ENCODE data around the gene MAGI1. TPM values are rescaled to one million over a fixed set of nuclear protein-coding genes. Genes with fewer than 3 reads are reported as not detected.

Gene MAGI1
- total and polyA plus RNA-seq, 2 donors (not counting 1 experiment from before 2014, with no cell fraction given) = 0.10 to 0.22 TPM

GRCh38 chr3:65635657-65636056 lies 403.1 kb downstream of the MAGI1 start:
- no peak for ATAC-seq (ENCODE audit: low read depth)
- WGBS (ENCODE audit: insufficient coverage) = 67% methylated on average over 1 of the region's 2 CpGs
- CTCF ChIA-PET = no interaction called here

GRCh38 chr3:65633018-65633638 lies 405.6 kb downstream of the MAGI1 start:
- CTCF ChIA-PET = no interaction called here

More at GRCh38 chr3:65635657-65636056, 403.1 kb downstream of the MAGI1 start:
- no peaks in the 10 kb centered on the region for H3K4me1 Mint-ChIP-seq
- POLR2A ChIA-PET = no interaction called here
- Histone ChIP-seq H3K9ac (ENCODE audit: low read length) (no peak overlapping the region), H3K4me2 (replicated peaks; ENCODE audit: low read depth, low read length, poor library complexity, severe bottlenecking) (no peak overlapping the region), H3K4me3 (ENCODE audit: control extremely low read depth in 1 of 5, extremely low read depth in 1 of 5, insufficient read depth in 1 of 5, low read depth in 2 of 5, low read length in 4 of 5) (no peak overlapping the region), H3K36me3 (replicated peaks in 1 of 2; ENCODE audit: control extremely low read depth in 1 of 2, control insufficient read depth in 1 of 2, extremely low read depth in 1 of 2, insufficient read depth in 2 of 2, low read length in 1 of 2) (no peaks in the 10 kb centered on the region), H3K79me2 (ENCODE audit: control insufficient read depth, insufficient read depth, low read length) (no peaks in the 10 kb centered on the region), H3K4me1 (ENCODE audit: control insufficient read depth in 2 of 2, insufficient read depth in 2 of 2, low read length in 2 of 2) (no peaks in the 10 kb centered on the region), H4K20me1 (ENCODE audit: control insufficient read depth, insufficient read depth, low read length, poor library complexity, severe bottlenecking) (no peaks in the 10 kb centered on the region), H3K9me3 (ENCODE audit: control extremely low read depth in 1 of 3, control insufficient read depth in 2 of 3, insufficient read depth in 1 of 3, low read length in 2 of 3) (no peaks in the 10 kb centered on the region), H3K27me3 (replicated peaks in 1 of 4; ENCODE audit: control extremely low read depth in 1 of 4, control insufficient read depth in 3 of 4, insufficient read depth in 4 of 4, low read length in 3 of 4) (no peaks in the 10 kb centered on the region), H2AFZ (ENCODE audit: insufficient read depth, low read depth, low read length, poor library complexity, severe bottlenecking) (no peak overlapping the region), H3K27ac (ENCODE audit: low read length in 2 of 2) (no peak overlapping the region)
- no peak for TF ChIP-seq EZH2 (IDR thresholded peaks at IDR 0.05; ENCODE audit: borderline replicate concordance, insufficient read depth, low read depth, low read length, poor library complexity, severe bottlenecking)
- TF ChIP-seq CTCF (IDR thresholded peaks at IDR 0.05) = no peak
- H3K4me3 Mint-ChIP-seq = no peak overlapping the region
- H3K27me3 Mint-ChIP-seq = no peaks in the 10 kb centered on the region
- DNase-seq = no peak
- intact Hi-C loops (cut with micrococcal nuclease) = no loop called here
- H3K9me3 Mint-ChIP-seq (ENCODE audit: insufficient read depth) = peaks cover 2% of the 10 kb centered on the region
- no peak overlapping the region for H3K27ac Mint-ChIP-seq

More at GRCh38 chr3:65633018-65633638, 405.6 kb downstream of the MAGI1 start:
- Histone ChIP-seq H4K20me1 (ENCODE audit: control insufficient read depth, insufficient read depth, low read length, poor library complexity, severe bottlenecking) (no peaks in the 10 kb centered on the region), H3K4me2 (replicated peaks; ENCODE audit: low read depth, low read length, poor library complexity, severe bottlenecking) (no peak overlapping the region), H3K9ac (ENCODE audit: low read length) (no peak overlapping the region), H3K4me1 (ENCODE audit: control insufficient read depth in 2 of 2, insufficient read depth in 2 of 2, low read length in 2 of 2) (no peaks in the 10 kb centered on the region), H3K79me2 (ENCODE audit: control insufficient read depth, insufficient read depth, low read length) (no peaks in the 10 kb centered on the region), H3K9me3 (ENCODE audit: control extremely low read depth in 1 of 3, control insufficient read depth in 2 of 3, insufficient read depth in 1 of 3, low read length in 2 of 3) (no peaks in the 10 kb centered on the region), H2AFZ (ENCODE audit: insufficient read depth, low read depth, low read length, poor library complexity, severe bottlenecking) (no peak overlapping the region), H3K4me3 (ENCODE audit: control extremely low read depth in 1 of 5, extremely low read depth in 1 of 5, insufficient read depth in 1 of 5, low read depth in 2 of 5, low read length in 4 of 5) (no peak overlapping the region), H3K36me3 (replicated peaks in 1 of 2; ENCODE audit: control extremely low read depth in 1 of 2, control insufficient read depth in 1 of 2, extremely low read depth in 1 of 2, insufficient read depth in 2 of 2, low read length in 1 of 2) (no peaks in the 10 kb centered on the region), H3K27me3 (replicated peaks in 1 of 4; ENCODE audit: control extremely low read depth in 1 of 4, control insufficient read depth in 3 of 4, insufficient read depth in 4 of 4, low read length in 3 of 4) (no peaks in the 10 kb centered on the region), H3K27ac (ENCODE audit: low read length in 2 of 2) (no peak overlapping the region)
- no peak overlapping the region for H3K27ac Mint-ChIP-seq
- ATAC-seq (ENCODE audit: low read depth) (no peak), DNase-seq (no peak)
- H3K27me3 Mint-ChIP-seq = no peaks in the 10 kb centered on the region
- POLR2A ChIA-PET = no interaction called here
- TF ChIP-seq EZH2 (IDR thresholded peaks at IDR 0.05; ENCODE audit: borderline replicate concordance, insufficient read depth, low read depth, low read length, poor library complexity, severe bottlenecking) = no peak
- TF ChIP-seq CTCF (IDR thresholded peaks at IDR 0.05) = no peak
- no peak overlapping the region for H3K4me3 Mint-ChIP-seq
- peaks cover 2% of the 10 kb centered on the region for H3K9me3 Mint-ChIP-seq (ENCODE audit: insufficient read depth)
- 82% methylated on average over 2 of the region's 7 CpGs for WGBS (ENCODE audit: insufficient coverage)
- intact Hi-C loops (cut with micrococcal nuclease) = no loop called here
- no peaks in the 10 kb centered on the region for H3K4me1 Mint-ChIP-seq
